ENCODE data around the gene LCE2A. TPM values are rescaled to one million over a fixed set of nuclear protein-coding genes. Genes with fewer than 3 reads are reported as not detected.

LCE2A gene
- total and polyA plus RNA-seq, 8 donors, result not detected

DNA sequence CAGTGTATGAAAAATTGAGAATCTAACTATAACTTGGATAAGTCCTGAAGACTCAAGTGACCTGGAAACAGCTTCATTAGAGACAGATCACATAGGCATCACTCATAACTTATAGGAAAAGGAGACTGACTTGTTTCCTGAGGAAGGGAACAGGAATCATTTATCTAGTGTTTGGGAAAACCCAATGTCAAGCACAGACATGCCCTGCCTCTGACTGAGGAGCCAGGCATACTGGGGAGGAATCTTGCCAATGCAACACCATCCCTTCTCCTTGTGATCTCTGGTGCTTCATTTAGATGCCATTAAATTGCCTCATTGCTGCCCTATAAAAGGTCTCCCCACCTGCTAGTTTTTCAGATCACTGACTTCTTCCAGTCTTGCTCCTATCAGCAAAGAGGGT lies 20.1 kb downstream of the LCE2A start:
- no peak overlapping the region for H3K4me3 ChIP-seq
- intact Hi-C loops (cut with DNase I), result no loop called here
- ATAC-seq (no peak), DNase-seq (no peak), FAIRE-seq (no peak)
- H3K27me3 ChIP-seq, result no peaks in the 10 kb centered on the region
- no peak overlapping the region for H3K27ac ChIP-seq
- H3K4me1 ChIP-seq, result no peaks in the 10 kb centered on the region
- no peaks in the 10 kb centered on the region for H3K36me3 ChIP-seq
- no peaks in the 10 kb centered on the region for H3K9me3 ChIP-seq
- TF ChIP-seq, protein P1, sequence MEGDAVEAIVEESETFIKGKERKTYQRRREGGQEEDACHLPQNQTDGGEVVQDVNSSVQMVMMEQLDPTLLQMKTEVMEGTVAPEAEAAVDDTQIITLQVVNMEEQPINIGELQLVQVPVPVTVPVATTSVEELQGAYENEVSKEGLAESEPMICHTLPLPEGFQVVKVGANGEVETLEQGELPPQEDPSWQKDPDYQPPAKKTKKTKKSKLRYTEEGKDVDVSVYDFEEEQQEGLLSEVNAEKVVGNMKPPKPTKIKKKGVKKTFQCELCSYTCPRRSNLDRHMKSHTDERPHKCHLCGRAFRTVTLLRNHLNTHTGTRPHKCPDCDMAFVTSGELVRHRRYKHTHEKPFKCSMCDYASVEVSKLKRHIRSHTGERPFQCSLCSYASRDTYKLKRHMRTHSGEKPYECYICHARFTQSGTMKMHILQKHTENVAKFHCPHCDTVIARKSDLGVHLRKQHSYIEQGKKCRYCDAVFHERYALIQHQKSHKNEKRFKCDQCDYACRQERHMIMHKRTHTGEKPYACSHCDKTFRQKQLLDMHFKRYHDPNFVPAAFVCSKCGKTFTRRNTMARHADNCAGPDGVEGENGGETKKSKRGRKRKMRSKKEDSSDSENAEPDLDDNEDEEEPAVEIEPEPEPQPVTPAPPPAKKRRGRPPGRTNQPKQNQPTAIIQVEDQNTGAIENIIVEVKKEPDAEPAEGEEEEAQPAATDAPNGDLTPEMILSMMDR (IDR thresholded peaks at IDR 0.05), result no peak

DNA sequence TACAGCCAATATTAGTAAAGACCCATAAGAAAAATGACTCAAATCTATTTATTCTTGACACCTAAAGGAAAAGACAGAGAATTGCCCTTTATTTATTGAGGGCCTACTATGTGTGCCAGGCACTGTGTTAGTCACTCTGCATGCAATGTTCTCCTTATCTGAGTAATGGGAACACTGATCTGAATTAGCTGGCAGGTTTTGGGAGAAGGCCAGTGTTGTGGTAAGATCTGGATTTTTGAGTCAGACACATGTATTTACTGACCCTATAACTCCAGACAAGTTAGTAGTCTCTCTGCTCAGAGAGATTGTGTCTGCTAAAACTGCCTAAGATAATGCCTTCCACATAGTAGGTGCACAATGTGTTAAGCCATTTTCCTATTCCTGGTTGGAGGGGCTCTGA lies 27.1 kb downstream of the LCE2A start:
- FAIRE-seq (no peak), ATAC-seq (no peak), DNase-seq (no peak)
- Histone ChIP-seq H3K36me3 (no peaks in the 10 kb centered on the region), H3K27me3 (no peaks in the 10 kb centered on the region), H3K9me3 (no peaks in the 10 kb centered on the region), H3K27ac (no peak overlapping the region), H3K4me3 (no peak overlapping the region), H3K4me1 (no peaks in the 10 kb centered on the region)
- intact Hi-C loops (cut with DNase I), result no loop called here
- TF ChIP-seq, protein P1 (IDR thresholded peaks at IDR 0.05), result no peak

DNA sequence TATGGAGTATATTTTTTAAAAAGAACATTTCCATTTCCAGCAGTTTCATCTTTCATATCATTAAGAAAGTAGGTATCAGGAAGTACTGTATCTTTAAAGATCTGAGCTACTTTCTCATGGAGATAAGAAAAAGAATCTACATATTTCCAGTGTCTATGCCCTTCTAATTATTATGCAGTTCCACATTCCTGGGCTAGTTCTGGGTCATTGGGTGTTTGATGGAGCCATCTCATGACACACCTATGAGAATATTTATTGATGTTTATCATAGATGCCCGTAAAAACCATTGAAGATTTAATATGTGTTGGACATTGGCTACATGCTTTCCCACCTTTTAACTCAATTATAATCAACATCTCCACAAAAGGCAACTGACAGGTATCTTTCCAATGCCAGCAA lies 30.8 kb downstream of the LCE2A start:
- no peak overlapping the region for H3K27ac ChIP-seq
- no peaks in the 10 kb centered on the region for H3K9me3 ChIP-seq
- no peak overlapping the region for H3K4me3 ChIP-seq
- WGBS, 2 donors, result 61 to 78% methylated on average over 1 of the region's 1 CpG
- peaks cover 0 to 5% (median 0%) of the 10 kb centered on the region in 4 donors for H3K27me3 ChIP-seq
- H3K4me1 ChIP-seq, result no peaks in the 10 kb centered on the region
- TF ChIP-seq, protein P1 (IDR thresholded peaks at IDR 0.05), result no peak
- ATAC-seq, result no peak
- FAIRE-seq, result no peak
- intact Hi-C loops (cut with DNase I), result no loop called here
- DNase-seq, result no peak
- H3K36me3 ChIP-seq, result no peaks in the 10 kb centered on the region

DNA sequence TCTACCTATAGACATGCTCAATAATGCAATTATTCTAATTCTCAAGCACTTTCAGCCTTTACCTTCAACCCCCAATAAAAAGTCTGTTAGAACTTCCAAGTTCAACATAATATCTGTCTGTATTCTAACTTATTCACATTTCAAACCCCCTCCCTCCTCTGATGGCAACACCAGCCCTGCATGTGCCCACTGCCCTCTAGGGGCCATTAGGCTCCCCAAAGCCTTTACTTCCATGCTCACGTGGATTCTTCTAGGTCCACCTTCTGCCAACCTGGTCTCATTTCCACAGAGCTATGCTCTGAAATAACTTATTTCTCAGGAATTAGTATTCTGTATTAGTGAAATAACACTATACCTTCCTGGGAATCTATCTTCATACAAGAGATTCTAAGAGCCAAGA lies 37.5 kb downstream of the LCE2A start:
- TF ChIP-seq, protein P1 (IDR thresholded peaks at IDR 0.05), result no peak
- no peaks in the 10 kb centered on the region for H3K4me1 ChIP-seq
- ATAC-seq, result no peak

DNA sequence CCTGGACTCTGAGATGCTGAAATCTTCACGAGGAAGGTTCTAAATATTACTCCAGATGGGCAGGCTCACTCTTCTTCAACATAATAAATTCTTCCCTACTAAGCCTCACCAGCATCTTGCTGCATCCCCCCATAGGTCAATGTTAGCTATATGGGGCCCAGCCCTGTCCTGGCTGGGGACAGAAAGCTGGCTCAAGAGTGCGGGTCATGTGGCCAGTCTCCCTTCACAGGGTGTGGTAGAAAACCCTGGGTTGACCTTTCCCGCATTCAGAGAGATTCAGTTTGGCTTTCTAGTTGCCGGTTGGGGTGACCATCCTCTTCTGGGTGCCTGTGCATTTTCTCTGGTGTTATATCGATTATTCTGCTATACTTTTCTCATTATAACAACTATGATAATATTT lies 39.9 kb downstream of the LCE2A start:
- H3K27ac ChIP-seq, result no peak overlapping the region
- intact Hi-C loops (cut with DNase I), result no loop called here
- H3K4me1 ChIP-seq, result no peaks in the 10 kb centered on the region
- peaks cover 0 to 6% (median 0%) of the 10 kb centered on the region in 4 donors for H3K27me3 ChIP-seq
- ATAC-seq, result no peak
- no peaks in the 10 kb centered on the region for H3K36me3 ChIP-seq
- TF ChIP-seq, protein P1 (IDR thresholded peaks at IDR 0.05), result no peak
- no peak for FAIRE-seq
- WGBS, 2 donors, result 60 to 66% methylated on average over 5 of the region's 5 CpGs
- H3K9me3 ChIP-seq, result no peaks in the 10 kb centered on the region
- H3K4me3 ChIP-seq, result no peak overlapping the region
- DNase-seq, result no peak

More for the DNA sequence above, 37.5 kb downstream of the LCE2A start:
- DNase-seq, result no peak
- H3K4me3 ChIP-seq, result no peak overlapping the region
- no peak overlapping the region for H3K27ac ChIP-seq
- H3K9me3 ChIP-seq, result no peaks in the 10 kb centered on the region
- peaks cover 0 to 6% (median 0%) of the 10 kb centered on the region in 4 donors for H3K27me3 ChIP-seq
- H3K36me3 ChIP-seq, result no peaks in the 10 kb centered on the region
- whole genome bisulfite sequencing, 2 donors, result 7 to 22% methylated on average over 1 of the region's 1 CpG
- no peak for FAIRE-seq
- intact Hi-C loops (cut with DNase I), result no loop called here

Data from pancreas (tissue), 10 donors.